A549 (cell line): ENCODE data around the gene ARHGEF28. TPM values are rescaled to one million over a fixed set of nuclear protein-coding genes. Genes with fewer than 3 reads are reported as not detected.

Experiments used
- ATAC-seq, 2 experiments: fragments of 200-7000 bp in 1 of 2; fragments of >200 bp in 1 of 2; cut with Nextera tagmentation in 1 of 2; cut with Tn5 transposase in 1 of 2; 3 replicates each; pipeline versions ENCODE4 v1.8.0 to v1.9.1; 2018 to 2020; ENCODE audit warnings: mild to moderate bottlenecking in 1 of 2, moderate library complexity in 1 of 2
- CTCF ChIA-PET: fragments of 300-600 bp; sonication (Branson Sonifier 250); formaldehyde crosslinking; extraction: SDS; loops from one replicate; lab custom pipeline; 2021; ENCODE audit warnings: antibody characterized with exemption, inconsistent platforms; lab: Yijun Ruan, JAX
- POLR2A ChIA-PET: fragments of 350-600 bp; formaldehyde crosslinking; extraction: SDS; loops from one replicate; lab custom pipeline; 2021; ENCODE audit warnings: antibody characterized with exemption, inconsistent platforms; lab: Yijun Ruan, JAX
- DNase-seq, 2 experiments: peaks; one replicate each; pipeline versions ENCODE4 v3.0.0 to v3.0.0-alpha.2; 2011 to 2016; ENCODE audit warnings: low read depth in 1 of 2, low spot score in 1 of 2
- FAIRE-seq: peaks from 2 replicates; lab custom pipeline; 2011; peaks lifted over from hg19 to GRCh38; lab: Jason Lieb, UNC
- H3K27ac ChIP-seq, 2 experiments: fragments of >200 bp; sonication (Bioruptor Twin); formaldehyde crosslinking; 3 replicates each; pipeline ENCODE4 v1.5.1; 2016 to 2017
- H3K4me1 ChIP-seq: fragments of >200 bp; sonication (Bioruptor Twin); formaldehyde crosslinking; 3 replicates; pipeline ENCODE4 v1.6.1; 2016
- H3K4me2 ChIP-seq: fragments of >200 bp; sonication (Bioruptor Twin); formaldehyde crosslinking; 3 replicates; pipeline ENCODE4 v1.6.1; 2016
- H3K4me3 ChIP-seq: fragments of >200 bp; sonication (Bioruptor Twin); formaldehyde crosslinking; 3 replicates; pipeline ENCODE4 v1.5.1; 2016
- H3K9me3 ChIP-seq: fragments of >200 bp; sonication (Bioruptor Twin); formaldehyde crosslinking; 3 replicates; pipeline ENCODE4 v1.6.1; 2016
- BHLHE40 ChIP-seq: IDR thresholded peaks from 2 replicates; pipeline ENCODE4 v1.6.1; 2012; ENCODE audit warnings: low read depth, low read length, inconsistent platforms
- CEBPB ChIP-seq, 2 experiments: fragments of >200 bp in 1 of 2; sonication (Bioruptor Twin) in 1 of 2; formaldehyde crosslinking in 1 of 2; IDR thresholded peaks; 2 replicates each; pipeline ENCODE4 v1.6.1; 2012 to 2016
- CHD2 ChIP-seq: fragments of 150-350 bp; IDR thresholded peaks from 2 replicates; pipeline ENCODE4 v1.6.1; 2014; ENCODE audit warnings: low read length; ENCODE audit not compliant: partially characterized antibody
- CHD4 ChIP-seq: fragments of 200-600 bp; sonication (generic); IDR thresholded peaks from 2 replicates; pipeline ENCODE4 v1.6.1; 2016; ENCODE audit warnings: antibody characterized with exemption, mild to moderate bottlenecking, borderline replicate concordance
- ESRRA ChIP-seq: fragments of 150-350 bp; IDR thresholded peaks from 2 replicates; pipeline ENCODE4 v1.6.1; 2014; ENCODE audit warnings: mild to moderate bottlenecking, low read length, borderline replicate concordance
- FOSL2 ChIP-seq, 2 experiments: fragments of 450-650 bp in 1 of 2; fragments of >200 bp in 1 of 2; sonication (Bioruptor Twin) in 1 of 2; formaldehyde crosslinking; IDR thresholded peaks; 2 replicates each; pipeline versions ENCODE4 v1.5.0 to v1.6.1; 2016 to 2020; ENCODE audit warnings: mild to moderate bottlenecking in 1 of 2, moderate library complexity in 1 of 2
- FOXS1 ChIP-seq: fragments of 250-450 bp; sonication (Bioruptor Pico); IDR thresholded peaks from 2 replicates; pipeline ENCODE4 v1.5.0; 2020; ENCODE audit warnings: mild to moderate bottlenecking, moderate library complexity
- GATA3 ChIP-seq: IDR thresholded peaks from 2 replicates; pipeline ENCODE4 v1.6.1; 2012; ENCODE audit warnings: borderline replicate concordance
- HDAC2 ChIP-seq: fragments of 200-600 bp; sonication (generic); IDR thresholded peaks from 2 replicates; pipeline ENCODE4 v1.6.1; 2016
- HEYL ChIP-seq: fragments of 250-450 bp; sonication (Bioruptor Pico); IDR thresholded peaks from 2 replicates; pipeline ENCODE4 v1.8.0; 2021; ENCODE audit warnings: mild to moderate bottlenecking, moderate library complexity
- HOXA7 ChIP-seq: fragments of 250-450 bp; sonication (Bioruptor Pico); IDR thresholded peaks from 2 replicates; pipeline ENCODE4 v1.5.0; 2020; ENCODE audit warnings: mild to moderate bottlenecking, moderate library complexity
- HOXB5 ChIP-seq: fragments of 250-450 bp; sonication (Bioruptor Pico); IDR thresholded peaks from 2 replicates; pipeline ENCODE4 v1.5.0; 2020; ENCODE audit warnings: mild to moderate bottlenecking, moderate library complexity
- JUN ChIP-seq, 2 experiments: fragments of >200 bp; sonication (Bioruptor Twin); formaldehyde crosslinking; IDR thresholded peaks; 2 replicates in 1 of 2; 3 replicates in 1 of 2; pipeline ENCODE4 v1.6.1; 2016 to 2017
- KDM1A ChIP-seq: fragments of 200-600 bp; sonication (generic); IDR thresholded peaks from 2 replicates; pipeline ENCODE4 v1.6.1; 2016; ENCODE audit warnings: low read depth, mild to moderate bottlenecking
- MAZ ChIP-seq: fragments of 150-350 bp; IDR thresholded peaks from 2 replicates; pipeline ENCODE4 v1.6.1; 2014; ENCODE audit warnings: antibody characterized with exemption, low read depth, low read length, borderline replicate concordance
- NFE2L2 ChIP-seq: fragments of 150-350 bp; conservative IDR thresholded peaks from 2 replicates; pipeline ENCODE4 v1.6.1; 2014; ENCODE audit warnings: low read length
- PHF8 ChIP-seq: fragments of 200-600 bp; sonication (generic); IDR thresholded peaks from 2 replicates; pipeline ENCODE4 v1.6.1; 2016; ENCODE audit warnings: low read depth, mild to moderate bottlenecking, antibody characterized with exemption, moderate library complexity, borderline replicate concordance
- RAD21 ChIP-seq, 2 experiments: fragments of >200 bp in 1 of 2; sonication (Bioruptor Twin) in 1 of 2; formaldehyde crosslinking in 1 of 2; IDR thresholded peaks in 1 of 2; conservative IDR thresholded peaks in 1 of 2; 2 replicates in 1 of 2; 3 replicates in 1 of 2; pipeline ENCODE4 v1.6.1; 2012 to 2018; ENCODE audit warnings: inconsistent platforms in 1 of 2
- RFX5 ChIP-seq: fragments of 450-650 bp; IDR thresholded peaks from 2 replicates; pipeline ENCODE4 v1.7.1; 2014; ENCODE audit warnings: antibody characterized with exemption, mild to moderate bottlenecking, moderate library complexity
- RNF2 ChIP-seq: fragments of 200-600 bp; sonication (generic); IDR thresholded peaks from 2 replicates; pipeline ENCODE4 v1.6.1; 2016; ENCODE audit warnings: low read depth, mild to moderate bottlenecking, antibody characterized with exemption, moderate library complexity, borderline replicate concordance
- SMC3 ChIP-seq: fragments of >200 bp; sonication (Bioruptor Twin); formaldehyde crosslinking; IDR thresholded peaks from 3 replicates; pipeline ENCODE4 v1.6.1; 2018; ENCODE audit warnings: inconsistent platforms
- TFCP2L1 ChIP-seq: fragments of 250-450 bp; sonication (Bioruptor Pico); IDR thresholded peaks from 2 replicates; pipeline ENCODE4 v1.5.0; 2021; ENCODE audit warnings: mild to moderate bottlenecking
- ZFP36 ChIP-seq: fragments of 450-650 bp; IDR thresholded peaks from 2 replicates; pipeline ENCODE4 v1.6.1; 2014; ENCODE audit warnings: borderline replicate concordance; ENCODE audit not compliant: partially characterized antibody
- WGBS: methylation state at CpG from one replicate; pipeline ENCODE4 v1.1.6; 2017; ENCODE audit errors: missing lambda C conversion rate; 5-methylcytosine and 5-hydroxymethylcytosine counted together
- polyA plus RNA-seq, 4 experiments: library from polyadenylated mRNA; depleted of rRNA in 3 of 4; stranded (reverse); fragments of >200 nt; fragmentation: RNase III in 1 of 4; extraction: RNeasy Plus Mini Kit Qiagen cat#74134 plus additional on column Dnase treatment in 1 of 4; gene quantifications; 2 replicates in 3 of 4; 3 replicates in 1 of 4; pipeline ENCODE4 v1.2.3, GENCODE V29; 2011 to 2017
- TF ChIP-seq, protein P1 (sequence below): IDR thresholded peaks from 2 replicates; pipeline ENCODE4 v1.6.1; 2012
- TF ChIP-seq, protein P2 (sequence below): fragments of >200 bp; sonication (Bioruptor Twin); formaldehyde crosslinking; IDR thresholded peaks from 3 replicates; pipeline ENCODE4 v1.6.1; 2016
- TF ChIP-seq, protein P3 (sequence below): fragments of 150-350 bp; IDR thresholded peaks from 2 replicates; pipeline ENCODE4 v1.6.1; 2014; ENCODE audit warnings: low read depth, mild to moderate bottlenecking, low read length

The ARHGEF28 gene
- polyA plus RNA-seq, 2 of the 4 experiments (the other 2 are of a cell fraction) = 17.0 to 22.3 TPM

DNA sequence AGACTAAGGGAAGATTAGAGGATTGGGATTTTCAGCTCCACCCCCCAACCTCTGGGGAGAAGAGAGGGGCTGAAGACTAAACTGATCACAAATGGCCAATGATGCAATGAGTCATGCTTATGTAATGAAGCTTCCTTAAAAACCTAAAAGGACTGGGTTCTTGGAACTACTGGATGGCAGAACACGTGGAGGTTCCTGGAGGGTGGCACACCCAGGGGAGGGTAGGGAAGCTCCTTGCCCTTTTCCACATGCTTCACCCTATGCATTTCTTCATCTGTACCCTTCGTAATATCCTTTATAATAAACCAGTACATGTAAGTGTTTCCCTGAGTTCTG is 48.6 kb downstream of the ARHGEF28 start:
- ATAC-seq (no peak), DNase-seq (no peak), FAIRE-seq (no peak)
- peaks cover 83% of the 10 kb centered on the region for H3K4me1 ChIP-seq
- no peak overlapping the region for H3K4me3 ChIP-seq
- peak overlapping the region; percentile 65 for H3K4me2 ChIP-seq
- no peaks in the 10 kb centered on the region for H3K9me3 ChIP-seq
- H3K27ac ChIP-seq = peak overlapping the region; percentile 85 to 92
- ChIA-PET CTCF (interaction anchor here (0.9 to 5.2 kb wide), 5 partner anchors 10 to 118 kb away, joined by 3 to 34 read pairs (median 4); no protein-coding TSS in a partner anchor), POLR2A (interaction anchor here (1.9 kb wide), 1 partner anchor 49 kb away, joined by 6 read pairs; the partner anchor contains the start of gene ARHGEF28)
- 57% methylated on average over 2 of the region's 2 CpGs for WGBS
- TF ChIP-seq FOSL2 (IDR thresholded peaks at IDR 0.05) (no peak), FOSL2 (CRISPR knock-in tag; IDR thresholded peaks at IDR 0.05) (peak; percentile 75), CEBPB (IDR thresholded peaks at IDR 0.05) (peak in 1 of 2 experiments; percentile 41; a peak in 1 of 4 replicates), HOXB5 (CRISPR knock-in tag) (no peak), GATA3 (no peak), CHD2 (no peak), RFX5 (no peak)
- TF ChIP-seq, protein P1, sequence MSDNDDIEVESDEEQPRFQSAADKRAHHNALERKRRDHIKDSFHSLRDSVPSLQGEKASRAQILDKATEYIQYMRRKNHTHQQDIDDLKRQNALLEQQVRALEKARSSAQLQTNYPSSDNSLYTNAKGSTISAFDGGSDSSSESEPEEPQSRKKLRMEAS = peak; percentile 40
- TF ChIP-seq, protein P2, sequence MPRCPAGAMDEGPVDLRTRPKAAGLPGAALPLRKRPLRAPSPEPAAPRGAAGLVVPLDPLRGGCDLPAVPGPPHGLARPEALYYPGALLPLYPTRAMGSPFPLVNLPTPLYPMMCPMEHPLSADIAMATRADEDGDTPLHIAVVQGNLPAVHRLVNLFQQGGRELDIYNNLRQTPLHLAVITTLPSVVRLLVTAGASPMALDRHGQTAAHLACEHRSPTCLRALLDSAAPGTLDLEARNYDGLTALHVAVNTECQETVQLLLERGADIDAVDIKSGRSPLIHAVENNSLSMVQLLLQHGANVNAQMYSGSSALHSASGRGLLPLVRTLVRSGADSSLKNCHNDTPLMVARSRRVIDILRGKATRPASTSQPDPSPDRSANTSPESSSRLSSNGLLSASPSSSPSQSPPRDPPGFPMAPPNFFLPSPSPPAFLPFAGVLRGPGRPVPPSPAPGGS = no peak

DNA sequence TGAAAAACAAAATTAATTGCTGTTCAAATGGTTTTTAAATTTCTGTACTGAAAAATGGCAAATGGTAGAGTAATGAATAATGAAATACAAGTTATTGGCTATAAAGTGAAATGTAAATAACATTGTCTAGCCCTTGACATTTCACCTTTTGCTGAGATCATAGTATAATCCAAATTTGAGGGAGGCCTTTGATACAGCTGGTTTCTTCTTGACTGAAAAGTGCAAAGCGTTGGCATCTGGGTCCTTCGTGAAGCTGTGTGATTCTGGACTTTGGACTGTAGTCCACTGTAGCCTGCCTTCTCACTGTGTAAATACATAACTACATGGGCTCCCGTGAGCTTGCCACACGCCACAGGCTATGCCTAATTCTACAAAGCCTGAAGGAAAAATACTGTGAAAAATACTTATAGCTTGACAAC is 52.3 kb downstream of the ARHGEF28 start:
- FAIRE-seq (peak; percentile 78), DNase-seq (peak; percentile 51 to 84)
- no peak overlapping the region; the same call in 2 of the 3 replicates for H3K4me3 ChIP-seq
- H3K27ac ChIP-seq = peak overlapping the region; percentile 86 to 90
- TF ChIP-seq, protein P3, sequence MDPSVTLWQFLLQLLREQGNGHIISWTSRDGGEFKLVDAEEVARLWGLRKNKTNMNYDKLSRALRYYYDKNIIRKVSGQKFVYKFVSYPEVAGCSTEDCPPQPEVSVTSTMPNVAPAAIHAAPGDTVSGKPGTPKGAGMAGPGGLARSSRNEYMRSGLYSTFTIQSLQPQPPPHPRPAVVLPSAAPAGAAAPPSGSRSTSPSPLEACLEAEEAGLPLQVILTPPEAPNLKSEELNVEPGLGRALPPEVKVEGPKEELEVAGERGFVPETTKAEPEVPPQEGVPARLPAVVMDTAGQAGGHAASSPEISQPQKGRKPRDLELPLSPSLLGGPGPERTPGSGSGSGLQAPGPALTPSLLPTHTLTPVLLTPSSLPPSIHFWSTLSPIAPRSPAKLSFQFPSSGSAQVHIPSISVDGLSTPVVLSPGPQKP = no peak
- TF ChIP-seq ESRRA (peak; percentile 82; the same call in 1 of the 2 replicates), JUN (IDR thresholded peaks at IDR 0.05) (peak; percentile 67 to 78; a peak in 4 of 5 replicates), GATA3 (peak; percentile 54; the same call in 1 of the 2 replicates), HEYL (CRISPR knock-in tag) (no peak), SMC3 (peak; percentile 53; the same call in 2 of the 3 replicates), TFCP2L1 (CRISPR knock-in tag) (no peak), BHLHE40 (peak; percentile 84), FOSL2 (IDR thresholded peaks at IDR 0.05) (no peak), FOSL2 (CRISPR knock-in tag; IDR thresholded peaks at IDR 0.05) (peak; percentile 43), CEBPB (IDR thresholded peaks at IDR 0.05) (peak in 1 of 2 experiments; percentile 49; a peak in 1 of 4 replicates), FOXS1 (CRISPR knock-in tag) (0 out of 2 replicates have a peak, but pooled peaks have one; percentile 11), RAD21 (conservative IDR thresholded peaks at IDR 0.05 in 1 of 2, IDR thresholded peaks at IDR 0.05 in 1 of 2) (peak; percentile 15 to 34; a peak in 2 of 5 replicates)
- TF ChIP-seq, all 56 proteins: peak for 9
- WGBS = 1% methylated on average over 4 of the region's 4 CpGs
- ChIA-PET CTCF (interaction anchor here (0.9 to 2.4 kb wide), 7 partner anchors 15 to 115 kb away, joined by 3 to 15 read pairs (median 3); no protein-coding TSS in a partner anchor), POLR2A (interaction anchor here (1.0 to 1.6 kb wide), 4 partner anchors 14 to 115 kb away, joined by 3 to 7 read pairs (median 4); partner anchors contain the start of gene ARHGEF28)
- peaks cover 57% of the 10 kb centered on the region for H3K4me1 ChIP-seq
- peak; percentile 97 to 100 for ATAC-seq
- no peaks in the 10 kb centered on the region for H3K9me3 ChIP-seq
- H3K4me2 ChIP-seq = peak overlapping the region; percentile 74

DNA sequence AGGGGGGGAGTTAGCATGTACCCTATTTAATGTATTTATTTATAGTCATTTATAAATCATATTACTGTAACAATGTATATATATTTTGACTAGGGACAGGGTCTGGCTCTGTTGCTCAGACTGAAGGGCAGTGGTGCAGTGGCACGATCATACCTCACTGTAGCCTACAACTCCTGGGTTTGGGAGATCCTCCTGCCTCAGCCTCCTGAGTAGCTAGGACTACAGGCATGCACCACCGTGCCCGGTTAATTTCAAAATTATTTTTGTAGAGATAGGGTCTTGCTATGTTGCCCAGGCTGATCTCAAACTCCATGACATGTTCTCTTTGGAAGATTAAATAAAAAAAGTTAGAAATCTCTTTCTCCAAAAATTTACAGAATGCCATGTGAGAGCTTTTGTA is 52.8 kb downstream of the ARHGEF28 start:
- POLR2A ChIA-PET = interaction anchor here (1.0 to 1.6 kb wide), 4 partner anchors 14 to 114 kb away, joined by 3 to 7 read pairs (median 4); partner anchors contain the start of gene ARHGEF28
- no peak for FAIRE-seq
- DNase-seq = no peak
- Histone ChIP-seq H3K4me2 (peak overlapping the region; percentile 74), H3K4me1 (peaks cover 52% of the 10 kb centered on the region), H3K27ac (peak overlapping the region; percentile 86 to 90), H3K4me3 (no peak overlapping the region), H3K9me3 (no peaks in the 10 kb centered on the region)
- 50% methylated on average over 3 of the region's 3 CpGs for WGBS
- peak; percentile 31 to 64; a peak in 4 of 6 replicates for ATAC-seq
- CTCF ChIA-PET = interaction anchor here (0.7 to 2.4 kb wide), 8 partner anchors 14 to 165 kb away, joined by 3 to 15 read pairs (median 3); no protein-coding TSS in a partner anchor
- no peak for TF ChIP-seq HDAC2
- TF ChIP-seq ZFP36 = no peak
- TF ChIP-seq MAZ = no peak
- TF ChIP-seq CHD4 = 0 out of 2 replicates have a peak, but pooled peaks have one; percentile 47
- TF ChIP-seq HOXA7 = no peak
- no peak for TF ChIP-seq HOXB5 (CRISPR knock-in tag)
- 0 out of 3 replicates have a peak, but pooled peaks have one; percentile 3 for TF ChIP-seq SMC3
- TF ChIP-seq, protein P3 = no peak
- 0 out of 5 replicates have a peak, but pooled peaks of 1 of the 2 experiments have one; percentile 59 for TF ChIP-seq JUN (IDR thresholded peaks at IDR 0.05)
- TF ChIP-seq PHF8 = no peak
- no peak for TF ChIP-seq KDM1A
- TF ChIP-seq, protein P2 = no peak
- TF ChIP-seq RNF2 = no peak
- TF ChIP-seq FOSL2 (IDR thresholded peaks at IDR 0.05) = no peak
- no peak for TF ChIP-seq FOSL2 (CRISPR knock-in tag; IDR thresholded peaks at IDR 0.05)
- TF ChIP-seq NFE2L2 = no peak
